Lung (tissue), 12 donors: ENCODE measurements around the gene ADCY5. TPM values are rescaled to one million over a fixed set of nuclear protein-coding genes. Genes with fewer than 3 reads are reported as not detected.

Source experiments
- ATAC-seq: fragments of 200-7000 bp; cut with Tn5 transposase; one replicate; pipeline ENCODE4 v1.9.1; 2020; ENCODE audit warnings: moderate number of reproducible peaks; ENCODE audit not compliant: insufficient read depth, low FRiP score
- DNase-seq, 3 donors: peaks; one replicate each; pipeline ENCODE4 v3.0.0-alpha.2; 2013 to 2017
- H3K27ac ChIP-seq, 2 donors: one replicate each; pipeline ENCODE4 v1.5.1; 2013; ENCODE audit warnings: mild to moderate bottlenecking in 2 of 2, moderate library complexity in 2 of 2, control low read depth in 1 of 2, inconsistent platforms in 1 of 2, low read depth in 1 of 2, low read length in 1 of 2
- H3K27me3 ChIP-seq, 3 donors: one replicate each; pipeline ENCODE4 v1.5.1; 2013; ENCODE audit warnings: low read length in 2 of 3; ENCODE audit not compliant: control insufficient read depth in 3 of 3, insufficient read depth in 3 of 3
- H3K36me3 ChIP-seq, 4 donors: one replicate each; pipeline ENCODE4 v1.5.1; 2013; ENCODE audit warnings: low read length in 4 of 4, mild to moderate bottlenecking in 1 of 4, moderate library complexity in 1 of 4; ENCODE audit not compliant: control insufficient read depth in 4 of 4, insufficient read depth in 4 of 4
- H3K4me1 ChIP-seq, 5 donors: one replicate each; pipeline ENCODE4 v1.5.1; 2013; ENCODE audit warnings: low read length in 5 of 5, mild to moderate bottlenecking in 2 of 5, moderate library complexity in 1 of 5; ENCODE audit not compliant: control insufficient read depth in 5 of 5, insufficient read depth in 5 of 5
- H3K4me3 ChIP-seq: one replicate; pipeline ENCODE4 v1.5.1; 2013; ENCODE audit warnings: mild to moderate bottlenecking, control low read depth, moderate library complexity
- H3K9ac ChIP-seq, 2 donors: one replicate each; pipeline ENCODE4 v1.5.1; 2013; ENCODE audit warnings: low read length in 2 of 2, control low read depth in 1 of 2; ENCODE audit not compliant: insufficient read depth in 1 of 2
- H3K9me3 ChIP-seq, 4 donors: one replicate each; pipeline ENCODE4 v1.5.1; 2013; ENCODE audit warnings: low read length in 3 of 4, mild to moderate bottlenecking in 1 of 4, moderate library complexity in 1 of 4; ENCODE audit not compliant: control insufficient read depth in 4 of 4, insufficient read depth in 3 of 4
- CTCF ChIP-seq: IDR thresholded peaks from 2 replicates; pipeline ENCODE4 v1.5.1; 2012; ENCODE audit warnings: mild to moderate bottlenecking; ENCODE audit errors: control extremely low read depth, extremely low read depth
- WGBS, 2 donors: extraction: QIAGEN DNeasy Blood & Tissue Kit; methylation state at CpG; one replicate each; pipeline ENCODE4 v1.1.7; 2013; 5-methylcytosine and 5-hydroxymethylcytosine counted together
- polyA plus RNA-seq, 2 donors: library from polyadenylated mRNA; stranded (reverse); fragments of 200-250 nt; gene quantifications; one replicate each; pipeline ENCODE4 v1.2.1, GENCODE V29; 2013
- total RNA-seq, 2 donors: library from RNA; depleted of rRNA in 1 of 2; stranded (reverse); fragments of >200 nt in 1 of 2; gene quantifications; one replicate each; pipeline ENCODE4 v1.2.1, GENCODE V29; 2014 to 2021
- donor health status: control.
- donor health status: control.
- donor health status: Bipolar disorder and iron deficiency.
- donor health status: healthy.
- donor health status: DM: yes; HTN: yes; CAD: no.

ADCY5 gene
- total and polyA plus RNA-seq, 4 donors: 1.2 to 8.4 (median 2.4) TPM

GRCh38 chr3:123281929-123282328 is 167.0 kb downstream of the ADCY5 start:
- WGBS, 2 donors: 98 to 100% methylated on average over 2 of the region's 2 CpGs
- Histone ChIP-seq H3K4me1 (peaks cover 0 to 5% (median 0%) of the 10 kb centered on the region in 5 donors), H3K36me3 (peaks cover 0 to 7% (median 2%) of the 10 kb centered on the region in 4 donors), H3K27me3 (no peaks in the 10 kb centered on the region), H3K27ac (no peak overlapping the region), H3K9ac (no peak overlapping the region), H3K9me3 (no peaks in the 10 kb centered on the region), H3K4me3 (no peak overlapping the region)
- TF ChIP-seq CTCF: no peak
- no peak for ATAC-seq
- no peak for DNase-seq

- no peak for TF ChIP-seq CTCF
- H3K36me3 ChIP-seq: peaks cover 0 to 7% (median under 1%) of the 10 kb centered on the region in 4 donors
- ATAC-seq (no peak), DNase-seq (no peak)
- no peaks in the 10 kb centered on the region for H3K9me3 ChIP-seq
- WGBS, 2 donors: 95% methylated on average over 3 of the region's 3 CpGs
- no peak overlapping the region for H3K4me3 ChIP-seq
- no peak overlapping the region for H3K9ac ChIP-seq
- no peak overlapping the region for H3K27ac ChIP-seq
- no peaks in the 10 kb centered on the region for H3K27me3 ChIP-seq
- peaks cover 0 to 7% (median 0%) of the 10 kb centered on the region in 5 donors for H3K4me1 ChIP-seq
These were observed 167.5 kb downstream of the ADCY5 start for GRCh38 chr3:123281406-123281805.

GRCh38 chr3:123279121-123279520 is 169.8 kb downstream of the ADCY5 start:
- Histone ChIP-seq H3K4me3 (no peak overlapping the region), H3K27me3 (no peaks in the 10 kb centered on the region), H3K27ac (no peak overlapping the region), H3K36me3 (peaks cover 0 to 4% (median 0%) of the 10 kb centered on the region in 4 donors), H3K9me3 (no peaks in the 10 kb centered on the region), H3K4me1 (peaks cover 0 to 7% (median 0%) of the 10 kb centered on the region in 5 donors), H3K9ac (no peak overlapping the region)
- WGBS, 2 donors: 77% methylated on average over 7 of the region's 7 CpGs
- ATAC-seq (no peak), DNase-seq (no peak)
- TF ChIP-seq CTCF: no peak

GRCh38 chr3:123278446-123278845 is 170.4 kb downstream of the ADCY5 start:
- Histone ChIP-seq H3K9me3 (no peaks in the 10 kb centered on the region), H3K9ac (no peak overlapping the region), H3K27me3 (no peaks in the 10 kb centered on the region), H3K27ac (no peak overlapping the region), H3K36me3 (peaks cover 0 to 4% (median 0%) of the 10 kb centered on the region in 4 donors), H3K4me3 (no peak overlapping the region), H3K4me1 (peaks cover 0 to 7% (median 0%) of the 10 kb centered on the region in 5 donors)
- no peak for ATAC-seq
- no peak for TF ChIP-seq CTCF
- 89 to 92% methylated on average over 5 of the region's 5 CpGs for WGBS, 2 donors
- DNase-seq: no peak
